NCI-H1092 treated with DMSO at 0.1 percent for 48 hours (cell line): ENCODE measurements around the gene BTAF1.

Source experiments
- DNase-seq: peaks from one replicate; lab custom pipeline; 2025; lab: John Stamatoyannopoulos, UW

BTAF1 gene

GRCh38 chr10:91908337-91909116 is 15.0 kb upstream of the BTAF1 start:
- peak; percentile 77 for DNase-seq

- peak; percentile 53 for DNase-seq
Observed at GRCh38 chr10:91909117-91909677, 14.4 kb upstream of the BTAF1 start, which contains the start of gene FGFBP3. FGFBP3 (minus strand) TSS chr10:91909486; CDS start chr10:91908969, 517 bp downstream.

- DNase-seq: no peak
Observed at GRCh38 chr10:91910467-91910866, 13.1 kb upstream of the BTAF1 start.

GRCh38 chr10:91919651-91920050 is 3.9 kb upstream of the BTAF1 start:
- no peak for DNase-seq

GRCh38 chr10:91924212-91925021 is 847 bp downstream of the BTAF1 start:
- DNase-seq: no peak

- DNase-seq: no peak
Observed at GRCh38 chr10:91925022-91925320, 1.4 kb downstream of the BTAF1 start.

GRCh38 chr10:91930939-91931338 is 7.4 kb downstream of the BTAF1 start:
- DNase-seq: no peak

- no peak for DNase-seq
Observed at GRCh38 chr10:91931526-91932190, 8.1 kb downstream of the BTAF1 start.

GRCh38 chr10:91932737-91933136 is 9.2 kb downstream of the BTAF1 start:
- DNase-seq: no peak

- no peak for DNase-seq
Observed at GRCh38 chr10:91935886-91936285, 12.3 kb downstream of the BTAF1 start.

- no peak for DNase-seq
Observed at GRCh38 chr10:91939653-91940052, 16.1 kb downstream of the BTAF1 start.

- no peak for DNase-seq
Observed at GRCh38 chr10:91941426-91941825, 17.9 kb downstream of the BTAF1 start.

- no peak for DNase-seq
Observed at GRCh38 chr10:91944880-91945630, 21.5 kb downstream of the BTAF1 start.

- no peak for DNase-seq
Observed at GRCh38 chr10:91953600-91954160, 30.1 kb downstream of the BTAF1 start.

GRCh38 chr10:91955114-91955513 is 31.5 kb downstream of the BTAF1 start:
- no peak for DNase-seq

GRCh38 chr10:91957091-91957490 is 33.5 kb downstream of the BTAF1 start:
- DNase-seq: no peak

- DNase-seq: no peak
Observed at GRCh38 chr10:91969297-91969696, 45.7 kb downstream of the BTAF1 start.

GRCh38 chr10:91974960-91975359 is 51.4 kb downstream of the BTAF1 start:
- DNase-seq: no peak

- no peak for DNase-seq
Observed at GRCh38 chr10:91975438-91975837, 51.9 kb downstream of the BTAF1 start.

GRCh38 chr10:91976317-91977051 is 52.9 kb downstream of the BTAF1 start:
- no peak for DNase-seq

GRCh38 chr10:91977491-91977890 is 53.9 kb downstream of the BTAF1 start:
- DNase-seq: no peak
